Stimulated activated CD4-positive, alpha-beta T cell treated with anti-CD3 and anti-CD28 coated beads, TNF-alpha, amount 100 ng/mL, for 1 hour (primary cell): Measurements from ENCODE around the gene ERN1.

Experiments used
- DNase-seq, 3 donors: peaks; one replicate each; pipeline ENCODE4 v3.0.0-alpha.2; 2020; ENCODE audit warnings: low read depth in 3 of 3, low spot score in 1 of 3

Gene ERN1

DNA sequence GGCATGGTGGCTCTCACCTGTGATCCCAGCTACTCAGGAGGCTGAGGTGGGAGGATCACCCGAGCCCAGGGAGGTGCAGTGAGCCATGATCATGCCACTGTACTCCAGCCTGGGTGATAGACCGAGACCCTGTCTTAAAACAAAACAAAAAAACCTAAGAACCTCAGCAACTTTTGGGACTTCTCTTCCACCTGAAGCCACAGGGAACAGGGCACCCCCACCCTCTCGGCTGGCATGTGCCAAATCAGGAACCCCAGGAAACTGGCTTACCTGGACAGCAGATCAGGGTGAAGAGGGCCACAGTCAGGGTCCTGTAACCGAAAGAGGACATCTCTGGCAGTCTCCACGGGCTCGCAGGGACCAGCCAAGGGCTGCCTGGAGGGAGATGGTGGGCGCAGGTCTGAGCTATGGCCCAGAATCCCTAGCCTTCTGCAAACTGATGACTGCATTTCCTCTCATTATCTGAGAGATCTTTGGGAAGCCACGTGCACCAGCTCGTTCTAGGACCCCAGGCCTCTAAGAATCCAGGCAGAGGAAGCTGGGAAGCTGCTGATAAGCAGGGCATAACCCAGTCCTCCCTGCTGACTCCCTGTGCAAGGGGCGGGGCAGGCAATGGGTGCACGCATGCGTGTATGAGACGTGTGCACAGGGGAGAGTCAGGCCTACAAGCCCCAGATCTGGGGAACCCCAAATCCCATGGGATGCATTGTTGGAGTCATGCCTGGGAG is 123.4 kb downstream of the ERN1 start:
- DNase-seq = no peak

DNA sequence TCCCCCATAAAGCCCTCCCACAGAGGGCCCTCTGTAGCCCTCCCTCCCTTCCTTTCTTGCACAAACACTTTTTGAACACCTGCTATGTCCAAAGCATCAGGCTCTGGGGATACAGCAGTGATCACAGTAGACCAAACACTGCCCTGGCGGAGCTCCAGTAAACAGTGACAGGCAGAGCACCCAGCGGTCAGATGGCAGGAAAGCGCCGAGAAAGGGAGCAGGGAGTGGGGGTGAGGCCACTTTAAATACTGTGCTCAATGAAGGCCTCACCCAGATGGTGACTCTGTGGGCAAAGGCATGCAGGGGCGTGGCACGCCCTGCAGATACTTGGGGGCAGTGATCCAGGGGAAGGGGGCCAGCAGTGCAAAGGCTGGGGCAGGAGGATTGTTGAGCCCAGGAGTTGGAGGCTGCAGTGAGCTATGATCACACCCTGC is 124.2 kb downstream of the ERN1 start:
- DNase-seq = no peak

DNA sequence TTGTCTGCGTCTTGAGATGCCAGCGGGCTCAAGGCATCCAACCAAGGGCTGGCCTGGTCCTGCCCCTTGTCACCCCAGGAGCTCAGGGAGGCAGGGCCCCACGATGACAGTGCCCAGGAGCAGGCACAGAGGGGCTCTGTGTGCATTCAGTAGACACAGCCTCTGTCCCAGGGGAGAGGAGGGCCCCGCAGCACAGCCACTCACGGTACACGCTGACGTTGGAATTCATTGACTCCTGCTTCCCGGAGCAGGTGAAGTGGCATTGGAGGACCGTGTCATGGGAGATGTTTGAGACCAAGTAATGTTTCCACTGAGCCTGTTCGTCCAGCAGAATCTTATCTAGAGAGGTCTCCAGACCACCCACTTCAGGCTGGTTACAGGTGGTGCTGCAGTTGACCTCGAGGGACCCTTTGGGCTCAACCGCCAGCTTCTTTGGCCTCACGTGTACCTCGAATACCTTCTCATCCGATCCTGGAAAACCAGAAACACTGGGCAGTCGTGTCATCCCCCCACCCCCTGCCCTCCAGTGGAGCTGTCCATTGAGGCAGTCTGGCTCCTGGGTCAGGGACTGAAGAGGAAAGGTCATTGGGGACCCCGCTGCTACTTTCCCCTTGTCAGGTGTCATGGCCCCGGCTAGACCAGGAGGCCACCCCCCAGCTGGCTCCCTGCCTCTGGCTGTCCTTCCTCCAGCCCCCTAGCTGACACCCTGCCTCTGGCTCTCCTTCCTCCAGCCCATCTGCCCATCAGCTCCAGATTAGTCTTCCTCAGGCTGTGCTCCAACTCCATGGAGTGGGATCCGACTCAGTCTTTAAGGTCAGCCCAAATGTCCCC is 124.8 kb downstream of the ERN1 start:
- no peak for DNase-seq

DNA sequence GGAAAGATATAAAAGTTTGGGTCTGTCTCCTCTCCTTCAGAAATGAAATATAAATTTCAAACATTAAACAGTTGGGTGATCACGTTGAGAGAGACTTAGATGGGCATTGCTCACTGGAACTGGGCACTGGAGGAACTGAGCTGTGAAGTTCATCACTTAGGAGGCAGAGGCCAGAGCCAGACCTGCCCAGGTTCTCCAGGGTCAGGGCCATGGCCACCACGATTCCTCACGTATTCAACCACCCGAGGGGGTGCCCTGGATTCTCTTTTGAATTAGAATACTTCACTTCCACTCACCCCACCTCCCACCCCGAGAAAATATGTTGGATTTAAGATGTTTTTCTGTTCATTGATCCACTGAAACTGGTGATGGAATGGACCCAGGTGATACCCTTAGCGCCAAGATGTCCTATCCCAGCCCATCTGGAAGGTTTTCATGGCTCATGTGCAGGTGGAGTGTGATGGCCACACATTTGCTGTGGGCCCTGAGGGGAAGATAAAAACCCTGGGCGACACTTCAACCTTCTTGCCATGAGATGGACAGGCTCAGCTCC is 125.7 kb downstream of the ERN1 start:
- DNase-seq = no peak

DNA sequence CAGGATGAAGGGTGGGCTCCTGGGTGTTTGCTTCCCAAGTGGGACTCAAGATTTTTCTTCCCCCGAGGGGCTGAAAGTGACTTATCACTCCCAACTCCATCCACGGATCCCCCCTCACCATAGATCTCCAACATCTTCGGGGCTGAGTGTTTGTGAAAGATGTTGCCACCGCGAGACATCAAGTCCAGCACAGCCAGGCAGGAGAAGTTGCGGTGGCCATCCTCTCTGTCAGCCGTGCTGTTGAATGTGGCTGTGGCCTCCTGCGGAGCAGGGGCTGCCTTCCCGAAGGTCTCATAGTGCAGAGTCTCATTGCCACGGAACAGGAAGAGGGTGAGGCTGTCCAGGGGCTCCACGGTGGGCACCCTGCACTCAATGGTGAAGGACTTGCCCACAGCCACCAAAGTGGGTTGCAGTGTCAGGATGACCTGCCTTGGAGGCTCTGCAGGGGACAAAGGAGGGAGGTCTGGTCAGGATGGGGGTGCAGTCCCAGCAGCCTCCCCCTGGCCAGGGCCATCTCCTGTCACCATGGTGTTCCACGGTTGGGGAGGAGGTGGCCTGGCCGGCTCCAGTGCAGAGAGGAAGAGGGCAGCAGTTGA is 126.3 kb downstream of the ERN1 start:
- no peak for DNase-seq

DNA sequence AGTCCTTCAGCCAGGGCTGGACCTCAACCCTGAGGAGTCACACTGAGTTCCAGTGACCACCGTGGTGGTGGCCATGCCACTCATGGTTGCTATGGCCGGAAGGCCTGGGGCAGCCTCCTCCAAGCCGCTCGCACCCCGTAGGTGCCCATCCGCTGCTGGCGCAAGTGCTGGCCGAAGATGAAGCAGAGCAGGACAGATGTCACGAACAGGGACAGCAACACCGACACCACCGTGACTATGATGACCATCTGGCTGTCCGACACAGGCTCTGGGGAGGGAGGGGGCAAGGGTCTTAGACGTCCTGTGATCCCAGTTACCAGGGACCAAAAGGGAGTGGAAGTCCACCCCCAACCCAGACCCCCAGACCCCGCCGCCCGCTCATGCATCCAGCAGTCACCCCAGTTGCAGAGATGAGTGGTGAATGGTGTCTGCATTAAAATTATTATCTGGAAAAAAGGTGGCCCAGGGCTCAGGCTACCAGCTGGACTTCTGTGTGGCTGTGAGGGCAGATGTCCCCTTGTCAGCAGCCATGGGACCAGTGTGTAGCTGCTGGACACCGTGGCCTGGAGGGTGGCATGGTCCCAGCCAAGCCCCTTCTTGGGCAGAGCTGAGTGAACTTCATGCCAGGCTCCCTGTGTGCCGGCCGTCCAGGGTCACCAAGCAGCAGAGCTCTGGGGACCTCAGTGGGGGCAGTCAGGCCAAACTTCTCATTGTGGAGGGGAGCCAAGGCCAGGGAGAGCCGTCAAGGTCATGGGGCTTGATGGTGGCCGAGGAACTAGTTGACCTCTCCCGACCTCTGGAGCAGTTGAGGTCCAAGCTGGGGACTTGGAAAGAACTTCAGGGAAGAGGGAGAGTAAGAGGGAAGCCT is 127.1 kb downstream of the ERN1 start:
- no peak for DNase-seq

DNA sequence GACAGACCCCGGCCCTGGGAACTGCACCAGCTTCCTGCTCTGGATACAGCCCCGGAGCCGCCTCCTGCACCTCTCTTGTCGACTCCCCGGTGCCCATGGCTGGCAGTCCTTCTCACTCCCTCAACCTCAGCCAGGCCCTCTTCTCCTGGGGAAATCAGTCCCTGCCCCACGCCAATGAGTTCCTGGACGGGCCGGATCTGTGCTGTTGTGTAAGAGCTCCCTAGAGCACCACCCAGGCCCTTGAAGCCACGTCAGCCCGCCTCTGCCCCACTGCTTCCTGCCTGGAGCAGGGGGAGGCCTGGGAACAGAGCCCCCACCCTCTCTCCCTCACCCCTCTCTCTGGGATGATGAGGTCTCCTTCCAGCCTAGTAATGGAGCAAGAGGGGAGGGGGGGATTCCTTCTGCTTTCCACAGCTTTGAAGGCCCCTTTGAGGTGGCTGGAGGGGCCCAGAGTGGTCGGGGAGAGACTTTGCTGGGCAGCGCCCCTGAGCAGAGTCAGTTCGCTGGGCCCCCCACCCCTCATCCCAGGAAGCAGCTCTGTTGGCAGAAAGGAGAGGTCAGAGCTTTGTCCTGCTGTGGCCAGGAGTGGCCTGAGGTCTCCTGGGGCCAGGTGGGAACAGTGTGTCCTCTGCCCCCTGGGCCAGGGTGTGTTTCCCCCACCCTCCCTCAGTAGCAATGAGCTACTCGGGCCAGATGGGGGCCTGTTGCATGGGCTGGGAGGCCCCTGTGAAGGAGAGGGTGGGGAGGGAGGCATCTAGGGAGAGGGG is 128.0 kb downstream of the ERN1 start:
- DNase-seq = no peak

DNA sequence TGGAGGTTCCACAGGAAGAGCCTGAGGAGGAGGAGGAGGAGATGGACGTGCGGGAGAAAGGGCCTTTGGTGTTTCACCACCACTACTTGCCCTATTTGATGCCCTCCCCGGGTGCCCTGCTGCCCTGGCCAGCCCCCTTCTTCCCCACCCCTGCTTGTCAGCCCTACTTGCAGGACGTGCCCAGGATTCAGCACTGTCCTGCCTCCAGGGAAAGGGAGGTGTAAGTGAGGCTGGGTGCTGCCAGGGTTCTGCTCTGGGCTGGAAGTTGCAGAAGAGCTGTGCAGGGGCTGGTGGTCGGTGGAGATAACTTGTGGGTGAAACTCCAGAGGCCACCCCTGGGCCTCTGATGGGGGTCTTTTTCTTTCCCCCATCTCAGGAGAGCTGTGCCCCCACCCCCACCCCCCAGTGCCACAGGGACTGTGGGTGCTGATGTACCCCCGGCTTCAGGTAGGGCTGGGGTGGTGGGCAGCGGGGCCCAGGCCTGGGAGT is 128.8 kb downstream of the ERN1 start:
- DNase-seq = no peak

DNA sequence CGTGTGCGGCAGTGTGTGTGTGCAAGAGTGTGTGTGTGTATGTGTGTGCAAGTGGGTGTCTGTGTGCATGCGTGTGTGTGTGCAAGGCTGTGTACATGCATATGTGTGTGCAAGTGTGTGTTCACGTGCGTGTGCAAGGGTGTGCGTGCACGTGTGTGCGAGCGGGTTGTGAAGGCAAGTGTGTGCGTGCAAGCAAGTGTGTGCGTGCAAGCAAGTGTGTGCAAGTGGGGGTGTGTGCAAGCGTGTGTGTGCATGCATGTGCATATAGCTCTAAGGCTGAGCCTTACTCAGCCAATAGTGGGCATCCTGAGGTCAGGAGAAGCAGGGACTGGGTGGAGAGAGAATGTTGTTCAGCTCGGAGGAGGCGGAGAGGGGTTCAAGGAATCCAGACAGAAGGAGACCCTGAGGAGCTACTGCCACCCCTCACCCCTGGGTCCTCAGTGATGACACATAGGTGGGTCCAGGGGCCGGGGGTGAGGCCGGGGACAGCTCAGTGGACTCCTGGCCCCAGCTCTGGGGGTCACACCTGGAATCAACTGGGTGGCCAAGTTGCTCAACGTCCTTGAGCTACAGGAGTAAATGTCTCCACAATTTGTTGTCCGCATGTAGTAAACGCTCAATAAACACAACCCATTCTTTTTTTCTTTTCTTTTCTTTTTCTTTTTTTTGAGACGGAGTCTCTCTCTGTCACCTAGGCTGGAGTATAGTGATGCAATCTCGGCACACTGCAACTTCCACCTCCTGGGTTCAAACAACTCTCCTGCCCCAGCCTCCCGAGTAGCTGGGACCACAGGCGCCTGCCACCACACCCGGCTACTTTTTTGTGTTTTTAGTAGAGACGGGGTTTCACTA is 130.0 kb downstream of the ERN1 start:
- DNase-seq = no peak

DNA sequence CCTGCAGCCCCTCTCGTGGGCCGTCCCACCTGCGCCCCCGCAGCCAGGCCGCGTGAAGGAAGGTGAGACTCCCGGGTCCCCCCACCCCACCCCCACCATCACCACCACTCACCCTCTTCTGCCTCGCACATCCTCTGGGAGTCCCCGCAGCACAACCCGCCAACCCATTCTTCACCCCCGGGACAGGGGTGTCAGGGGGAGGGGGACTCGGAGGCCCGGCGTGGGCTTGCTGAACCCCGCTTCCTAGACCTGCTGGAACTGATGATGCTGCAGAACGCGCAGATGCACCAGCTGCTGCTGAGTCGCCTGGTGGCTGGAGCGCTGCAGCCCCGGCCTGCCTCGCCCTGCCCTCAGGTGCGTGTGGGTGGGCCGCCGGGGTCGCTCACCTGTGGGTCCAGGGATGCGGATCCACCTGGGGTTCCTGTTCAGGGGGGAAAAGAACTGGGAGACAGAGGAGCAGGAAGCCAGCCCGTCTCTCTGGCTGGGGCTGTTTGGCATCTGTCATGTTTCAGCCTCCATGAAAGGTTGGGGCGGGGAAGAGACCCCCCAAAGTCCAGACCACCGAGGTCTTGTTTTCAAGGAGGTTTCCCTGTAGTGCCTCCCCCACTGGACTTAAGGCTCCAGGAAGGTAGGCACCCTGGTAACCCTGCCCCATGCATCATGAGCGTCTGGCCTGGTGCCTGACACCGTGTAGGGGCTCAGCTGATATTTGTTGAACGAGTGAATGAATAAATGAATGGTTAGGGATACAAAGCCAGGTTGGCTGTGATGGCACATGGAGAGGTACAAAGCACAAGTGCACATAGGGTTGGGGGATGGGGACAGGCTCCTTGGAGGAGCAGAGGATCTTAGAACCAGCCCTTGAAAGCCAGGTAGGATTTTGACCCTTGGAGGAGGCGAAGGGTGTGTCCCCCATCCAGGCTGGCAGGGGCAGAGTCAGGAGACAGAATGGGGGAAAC is 130.9 kb downstream of the ERN1 start:
- DNase-seq = no peak

DNA sequence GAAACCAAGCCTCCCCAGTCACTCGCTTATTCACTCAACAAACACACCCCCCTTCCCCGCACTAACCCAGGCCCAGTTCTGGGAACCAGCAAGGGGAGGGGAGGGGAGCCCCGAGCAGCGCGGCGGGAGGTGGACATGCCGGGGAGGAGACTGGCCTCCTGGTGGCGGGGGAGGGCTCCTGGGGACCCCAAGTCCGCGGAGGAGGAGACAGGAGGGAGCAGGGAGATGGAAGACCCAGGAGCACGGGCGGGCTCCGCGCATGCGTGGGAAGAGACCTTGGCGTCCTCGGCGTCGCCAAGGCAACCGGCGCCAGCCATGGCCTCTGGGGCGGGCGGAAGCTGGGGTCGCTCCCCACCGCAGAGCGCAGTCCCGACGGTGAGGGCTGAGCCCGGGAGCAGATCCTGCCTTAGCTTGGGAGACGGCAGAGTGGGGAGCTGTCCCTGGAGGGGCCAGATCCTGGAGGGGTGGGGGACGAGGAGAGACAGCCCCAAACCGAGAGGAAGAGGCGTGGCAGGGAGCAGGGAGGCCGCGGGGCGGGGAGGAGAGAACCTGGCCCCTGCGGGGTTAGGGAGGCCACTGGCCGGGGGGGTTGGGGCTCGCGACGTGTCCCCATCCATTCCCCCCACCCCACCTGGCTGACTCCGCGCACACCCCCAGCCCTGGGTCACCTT is 131.8 kb downstream of the ERN1 start, which contains the start of gene PRR29:
PRR29 (plus strand) TSS at position 302 of the 671 bp plus-strand sequence; CDS start at position 316, 14 bp downstream.
- DNase-seq = peak; percentile 42 to 55 (median 53)

DNA sequence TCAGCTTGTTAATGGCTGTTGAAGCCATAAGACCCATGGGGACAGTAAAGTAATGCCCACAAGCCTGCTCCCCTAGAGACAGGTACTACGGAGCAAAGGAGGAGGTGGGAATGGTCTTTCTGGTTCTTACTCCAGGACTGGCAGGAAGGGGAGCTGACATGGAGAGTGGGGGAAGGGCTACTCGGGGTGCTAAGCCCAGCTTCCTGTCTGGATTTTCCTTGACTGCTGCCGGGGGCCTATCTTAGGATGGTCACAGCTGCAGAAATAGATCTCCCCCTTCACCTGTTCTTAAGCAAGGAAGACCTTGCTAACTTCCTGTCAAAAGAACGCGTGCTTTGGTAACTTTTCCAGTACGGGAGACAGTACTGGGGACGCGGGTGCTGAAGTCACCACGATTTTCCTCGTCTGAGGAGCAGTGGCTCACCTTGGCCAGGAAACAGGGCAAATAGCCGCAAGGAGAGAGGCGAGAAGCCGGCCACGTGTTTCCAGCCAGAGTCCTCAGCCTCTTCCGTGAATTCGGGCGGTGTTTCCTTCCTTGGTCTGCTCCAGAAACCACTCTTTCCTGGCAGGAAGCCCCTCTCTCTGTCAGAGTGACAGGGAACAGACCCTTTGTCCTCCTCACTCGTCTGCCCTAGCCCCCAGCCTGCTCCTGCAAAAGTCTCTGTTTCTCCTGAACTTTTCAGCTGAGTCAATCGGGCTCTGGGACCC is 132.4 kb downstream of the ERN1 start:
- no peak for DNase-seq

DNA sequence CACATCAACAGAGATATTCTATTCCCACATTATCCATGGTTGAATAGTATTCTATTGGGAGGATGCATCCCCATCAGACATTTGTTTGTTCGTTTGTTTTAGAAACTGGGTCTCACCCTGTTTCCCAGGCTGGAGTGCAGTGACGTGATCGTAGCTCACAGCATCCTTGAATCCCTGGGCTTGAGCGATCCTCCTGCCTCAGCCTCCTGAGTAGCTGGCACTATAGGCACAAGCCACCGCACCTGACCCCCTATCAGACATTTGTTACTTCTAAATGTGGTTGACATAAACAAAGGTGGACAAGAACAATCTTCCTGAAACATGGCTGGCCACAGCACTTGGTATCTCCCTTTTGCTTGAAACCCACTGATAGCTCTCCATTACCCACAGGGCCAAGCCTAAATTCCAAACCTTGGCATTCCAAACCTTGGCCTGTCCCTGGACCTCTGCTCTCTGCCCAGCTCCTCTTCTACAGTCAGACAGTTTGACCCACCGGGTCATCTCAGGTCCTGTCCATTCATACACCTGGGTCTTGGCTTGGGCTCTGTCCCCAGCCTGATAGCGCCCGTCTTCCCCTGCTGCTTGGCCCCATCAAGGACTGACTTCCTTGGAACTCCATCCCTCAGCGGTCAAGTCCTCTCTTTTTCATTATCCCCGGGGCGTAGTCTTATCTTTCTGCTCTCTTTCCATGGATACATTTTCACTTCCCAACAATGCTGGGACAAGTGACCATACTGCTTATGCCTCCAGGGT is 133.3 kb downstream of the ERN1 start:
- DNase-seq = no peak

DNA sequence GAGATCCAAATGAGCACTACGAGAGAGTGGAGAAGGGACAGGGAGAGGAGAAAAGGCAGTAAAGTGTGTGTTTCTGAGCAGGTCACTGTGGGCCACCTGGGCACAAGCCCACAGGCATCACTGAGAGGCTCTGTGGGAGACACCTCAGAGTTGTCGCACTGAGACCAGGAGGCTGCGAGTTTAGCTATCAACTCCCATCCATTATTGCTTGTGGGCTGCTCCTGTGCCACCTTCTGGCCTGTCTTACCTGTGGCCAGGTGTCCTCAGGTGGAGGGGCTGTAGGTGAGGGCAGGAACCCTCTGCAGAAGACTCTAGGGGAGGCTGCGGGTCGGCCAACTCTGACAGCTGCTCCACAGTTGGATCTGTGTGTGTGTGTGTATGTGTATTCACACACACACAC is 134.3 kb downstream of the ERN1 start:
- DNase-seq = no peak

DNA sequence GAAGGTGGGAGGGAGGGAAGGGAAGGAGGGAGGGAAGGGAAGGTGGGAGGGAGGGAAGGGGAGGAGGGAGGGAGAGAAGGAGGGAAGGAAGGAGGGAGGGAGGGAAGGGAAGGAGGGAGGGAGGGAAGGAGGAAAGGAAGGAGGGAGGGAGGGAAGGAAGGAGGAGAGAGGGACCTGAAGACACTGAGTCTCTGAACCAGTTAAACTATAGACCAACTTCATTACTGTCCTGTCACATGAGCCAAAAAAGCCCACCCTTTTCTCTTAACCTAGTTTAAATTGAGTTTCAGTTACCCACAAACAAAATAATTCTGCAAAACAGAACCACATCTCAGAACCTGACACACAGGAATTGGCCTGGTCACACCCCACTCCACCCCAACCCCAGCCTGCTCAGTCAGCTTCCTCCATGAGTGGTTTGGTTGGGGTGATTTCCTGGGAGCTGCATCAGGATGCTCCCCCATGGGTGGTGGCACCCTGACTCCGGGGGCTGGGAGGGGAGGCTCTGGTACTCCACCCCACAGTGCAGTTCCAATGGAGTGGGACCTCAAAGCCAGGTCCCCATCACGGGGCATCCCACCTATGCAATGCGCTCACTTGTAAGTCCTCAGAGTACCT is 136.5 kb downstream of the ERN1 start:
- no peak for DNase-seq
